AG04450 (cell line): ENCODE measurements around the gene CBFA2T2. TPM values are rescaled to one million over a fixed set of nuclear protein-coding genes. Genes with fewer than 3 reads are reported as not detected.
A peak's percentile ranks its signal among the peaks of the same experiment; 100 is the strongest.

Experiments used
- CTCF ChIA-PET: fragments of 300-600, 350-600 bp; formaldehyde crosslinking; extraction: SDS; loops from one replicate; lab custom pipeline; 2022; ENCODE audit warnings: antibody characterized with exemption, inconsistent platforms; lab: Charles Lee
- POLR2A ChIA-PET: fragments of 350-600 bp; formaldehyde crosslinking; extraction: SDS; loops from one replicate; lab custom pipeline; 2021; ENCODE audit warnings: antibody characterized with exemption, inconsistent platforms; lab: Yijun Ruan, JAX
- DNase-seq: peaks from one replicate; pipeline ENCODE4 v3.0.0-alpha.2; 2011; ENCODE audit warnings: low read depth, low spot score
- H3K27ac ChIP-seq: one replicate; pipeline ENCODE4 v1.5.1; 2012; ENCODE audit warnings: low read depth, low read length, control low read depth
- H3K27me3 ChIP-seq: one replicate; pipeline ENCODE4 v1.6.0; 2012; ENCODE audit warnings: low read length; ENCODE audit not compliant: control insufficient read depth, insufficient read depth
- H3K4me3 ChIP-seq: 2 replicates; pipeline ENCODE4 v1.5.1; 2011; ENCODE audit warnings: mild to moderate bottlenecking, low read depth, low read length, control low read depth
- H3K9me3 ChIP-seq: 2 replicates; pipeline ENCODE4 v1.5.1; 2012; ENCODE audit warnings: low read length; ENCODE audit not compliant: control insufficient read depth, insufficient read depth
- polyA plus RNA-seq: library from polyadenylated mRNA; depleted of rRNA; stranded (reverse); fragments of >200 nt; gene quantifications from 2 replicates; pipeline ENCODE4 v1.2.3, GENCODE V29; 2011
- TF ChIP-seq, protein P1 (sequence below): IDR thresholded peaks from 2 replicates; pipeline ENCODE4 v1.5.1; 2011; ENCODE audit warnings: low read depth, low read length, control low read depth, inconsistent platforms

Gene CBFA2T2
- polyA plus RNA-seq, 1 experiment = 11.3 TPM

GRCh38 chr20:33674294-33675135 is 184.6 kb downstream of the CBFA2T2 start, which contains the start of gene NECAB3:
NECAB3 (minus strand) TSS chr20:33674428; CDS start chr20:33674352, 76 bp downstream.
- CTCF ChIA-PET = interaction anchor here (0.6 kb wide), 1 partner anchor 162 kb away, joined by 3 read pairs; no protein-coding TSS in a partner anchor
- Histone ChIP-seq H3K9me3 (no peaks in the 10 kb centered on the region; the same call in 1 of the 2 replicates), H3K4me3 (peak within 1 kb of the TSS; percentile 69), H3K27me3 (no peaks in the 10 kb centered on the region), H3K27ac (peak within 1 kb of the TSS; percentile 47)
- POLR2A ChIA-PET = interaction anchor here (1.3 kb wide), 1 partner anchor 11 kb away, joined by 3 read pairs; no protein-coding TSS in a partner anchor
- DNase-seq = no peak
- TF ChIP-seq, protein P1, sequence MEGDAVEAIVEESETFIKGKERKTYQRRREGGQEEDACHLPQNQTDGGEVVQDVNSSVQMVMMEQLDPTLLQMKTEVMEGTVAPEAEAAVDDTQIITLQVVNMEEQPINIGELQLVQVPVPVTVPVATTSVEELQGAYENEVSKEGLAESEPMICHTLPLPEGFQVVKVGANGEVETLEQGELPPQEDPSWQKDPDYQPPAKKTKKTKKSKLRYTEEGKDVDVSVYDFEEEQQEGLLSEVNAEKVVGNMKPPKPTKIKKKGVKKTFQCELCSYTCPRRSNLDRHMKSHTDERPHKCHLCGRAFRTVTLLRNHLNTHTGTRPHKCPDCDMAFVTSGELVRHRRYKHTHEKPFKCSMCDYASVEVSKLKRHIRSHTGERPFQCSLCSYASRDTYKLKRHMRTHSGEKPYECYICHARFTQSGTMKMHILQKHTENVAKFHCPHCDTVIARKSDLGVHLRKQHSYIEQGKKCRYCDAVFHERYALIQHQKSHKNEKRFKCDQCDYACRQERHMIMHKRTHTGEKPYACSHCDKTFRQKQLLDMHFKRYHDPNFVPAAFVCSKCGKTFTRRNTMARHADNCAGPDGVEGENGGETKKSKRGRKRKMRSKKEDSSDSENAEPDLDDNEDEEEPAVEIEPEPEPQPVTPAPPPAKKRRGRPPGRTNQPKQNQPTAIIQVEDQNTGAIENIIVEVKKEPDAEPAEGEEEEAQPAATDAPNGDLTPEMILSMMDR = no peak

DNA sequence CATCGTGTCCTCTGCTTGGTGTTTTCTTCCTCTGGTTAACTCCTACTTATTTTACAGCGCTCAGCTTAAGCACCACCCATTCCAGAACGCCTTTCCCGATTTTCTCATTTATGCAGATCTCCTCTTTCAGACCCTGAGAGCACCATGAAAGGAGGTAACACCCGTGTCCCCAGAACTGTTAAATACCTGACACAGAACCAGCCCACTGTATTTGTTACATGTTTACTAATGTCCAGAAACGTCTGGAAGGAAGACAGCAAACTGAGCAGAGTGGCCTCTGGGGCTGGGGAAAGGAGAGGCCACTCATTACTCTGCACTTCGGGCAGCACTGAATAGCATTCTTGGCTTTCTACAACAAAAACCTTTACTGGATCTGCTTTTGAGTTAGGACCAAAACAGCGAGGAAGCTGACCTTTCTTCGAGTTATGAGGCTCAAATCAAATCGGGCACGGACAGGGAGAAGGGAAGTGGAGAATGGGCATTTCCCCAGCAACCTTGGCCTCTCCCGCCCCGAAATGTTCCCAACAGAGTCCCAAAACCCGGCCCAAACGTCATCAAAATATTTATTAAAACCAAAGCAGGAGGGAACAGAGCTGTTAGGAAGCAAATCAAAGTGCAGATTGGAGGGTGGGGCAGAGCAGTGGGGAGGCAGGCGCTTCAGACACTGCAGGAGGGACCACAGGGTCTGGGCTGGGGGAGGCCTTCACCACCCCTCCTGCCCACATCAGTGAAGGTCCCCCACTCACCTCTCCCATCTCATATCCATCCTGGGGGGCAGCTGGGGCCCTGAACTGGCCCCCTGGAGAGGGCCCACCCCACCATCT is 185.5 kb downstream of the CBFA2T2 start:
- TF ChIP-seq, protein P1 = no peak
- no peak for DNase-seq
- Histone ChIP-seq H3K4me3 (peak overlapping the region; percentile 69), H3K27ac (peak overlapping the region; percentile 52), H3K9me3 (no peaks in the 10 kb centered on the region; the same call in 1 of the 2 replicates), H3K27me3 (no peaks in the 10 kb centered on the region)
- CTCF ChIA-PET = interaction anchor here (0.7 kb wide), 1 partner anchor 7 kb away, joined by 3 read pairs; no protein-coding TSS in a partner anchor
- POLR2A ChIA-PET = interaction anchor here (1.3 kb wide), 1 partner anchor 10 kb away, joined by 3 read pairs; no protein-coding TSS in a partner anchor

DNA sequence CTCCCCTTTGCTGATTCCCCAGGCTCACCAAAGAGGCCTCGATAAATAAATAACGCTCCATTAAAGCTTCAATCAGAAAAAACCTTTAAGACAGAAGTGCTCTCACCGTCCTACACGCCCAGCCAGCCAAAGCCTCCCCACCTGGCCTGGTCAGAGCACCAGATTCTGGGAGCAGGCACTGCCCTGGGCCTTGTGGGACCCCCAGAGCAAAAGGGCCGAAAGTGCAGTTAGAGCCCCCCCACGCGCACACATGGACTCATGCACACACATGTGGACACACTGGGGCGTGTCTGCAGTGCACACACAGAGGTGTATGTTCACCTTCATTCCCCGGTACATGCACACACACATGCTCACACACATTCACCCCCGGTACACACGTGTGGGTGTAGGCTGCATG is 186.2 kb downstream of the CBFA2T2 start:
- TF ChIP-seq, protein P1 = no peak
- no peak for DNase-seq
- Histone ChIP-seq H3K27ac (no peak overlapping the region), H3K4me3 (no peak overlapping the region), H3K27me3 (no peaks in the 10 kb centered on the region), H3K9me3 (no peaks in the 10 kb centered on the region; the same call in 1 of the 2 replicates)
- POLR2A ChIA-PET = no interaction called here
- CTCF ChIA-PET = no interaction called here

- no peak for DNase-seq
- ChIA-PET CTCF (no interaction called here), POLR2A (no interaction called here)
- Histone ChIP-seq H3K9me3 (no peaks in the 10 kb centered on the region; the same call in 1 of the 2 replicates), H3K27me3 (no peaks in the 10 kb centered on the region), H3K27ac (no peak overlapping the region), H3K4me3 (no peak overlapping the region)
- TF ChIP-seq, protein P1 = no peak
Measured at GRCh38 chr20:33676652-33677645, 187.1 kb downstream of the CBFA2T2 start.
